D341Med (cell line): ENCODE results near the gene SPSB3.

Experiments used
- DNase-seq: peaks from one replicate; pipeline ENCODE4 v3.0.0; 2012; ENCODE audit warnings: low spot score

Gene SPSB3

GRCh38 chr16:1763521-1764511 is 18.6 kb downstream of the SPSB3 start:
- DNase-seq = peak; percentile 60

- DNase-seq = no peak
Measured at GRCh38 chr16:1762879-1763520, 19.4 kb downstream of the SPSB3 start.

DNA sequence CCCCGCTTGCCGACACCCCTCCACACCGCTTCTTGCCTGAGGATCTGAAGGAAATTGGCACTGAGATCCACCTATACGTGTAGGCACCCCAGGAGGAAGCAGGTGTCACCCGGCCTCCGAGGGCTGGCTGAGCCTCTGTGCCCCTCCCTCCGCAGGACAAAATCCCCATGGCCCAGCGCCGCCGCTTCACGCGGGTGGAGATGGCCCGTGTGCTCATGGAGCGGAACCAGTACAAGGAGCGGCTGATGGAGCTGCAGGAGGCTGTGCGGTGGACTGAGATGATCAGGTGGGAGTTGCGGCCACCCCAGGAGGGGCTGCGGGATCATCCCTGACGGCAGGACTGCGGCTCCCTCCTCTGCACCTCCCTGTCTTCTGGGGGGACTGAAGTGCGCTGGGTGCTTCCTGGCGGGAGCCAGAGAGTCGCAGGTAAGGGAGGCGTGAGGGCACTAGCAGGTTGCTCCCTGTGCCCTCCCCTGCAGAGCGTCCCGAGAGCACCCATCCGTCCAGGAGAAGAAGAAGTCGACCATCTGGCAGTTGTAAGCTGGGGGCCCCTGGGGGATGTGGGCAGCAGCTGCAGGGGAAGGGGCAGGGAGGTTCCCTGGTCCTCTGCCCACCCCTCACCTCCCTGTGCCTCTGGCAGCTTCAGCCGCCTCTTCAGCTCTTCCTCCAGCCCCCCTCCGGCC is 20.0 kb downstream of the SPSB3 start:
- DNase-seq = peak; percentile 67

- DNase-seq = no peak
Measured at GRCh38 chr16:1761751-1762150, 20.6 kb downstream of the SPSB3 start.

- no peak for DNase-seq
Measured at GRCh38 chr16:1760911-1761310, 21.5 kb downstream of the SPSB3 start.

DNA sequence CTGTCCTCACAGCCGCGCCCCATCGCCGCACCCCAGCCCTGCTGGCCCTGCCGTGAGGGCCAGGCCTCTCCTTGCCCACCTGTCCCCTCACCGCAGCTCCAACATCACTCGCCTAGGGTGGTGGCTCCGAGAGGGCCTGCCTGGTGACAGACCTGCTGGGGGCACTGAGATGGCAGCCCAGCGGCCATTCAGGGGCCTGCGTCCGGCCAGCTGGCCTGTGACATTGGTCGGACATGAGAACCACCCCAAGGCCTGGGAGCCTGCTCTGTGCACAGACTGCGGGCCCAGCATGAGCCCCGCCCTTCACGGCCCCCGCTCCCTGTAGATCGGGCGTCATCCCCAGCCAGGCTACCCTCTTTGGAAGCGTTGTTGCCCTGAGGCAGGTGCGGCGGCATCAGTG is 22.9 kb downstream of the SPSB3 start:
- no peak for DNase-seq

GRCh38 chr16:1758923-1759322 is 23.4 kb downstream of the SPSB3 start:
- no peak for DNase-seq

GRCh38 chr16:1757714-1758461 is 24.5 kb downstream of the SPSB3 start:
- DNase-seq = no peak

DNA sequence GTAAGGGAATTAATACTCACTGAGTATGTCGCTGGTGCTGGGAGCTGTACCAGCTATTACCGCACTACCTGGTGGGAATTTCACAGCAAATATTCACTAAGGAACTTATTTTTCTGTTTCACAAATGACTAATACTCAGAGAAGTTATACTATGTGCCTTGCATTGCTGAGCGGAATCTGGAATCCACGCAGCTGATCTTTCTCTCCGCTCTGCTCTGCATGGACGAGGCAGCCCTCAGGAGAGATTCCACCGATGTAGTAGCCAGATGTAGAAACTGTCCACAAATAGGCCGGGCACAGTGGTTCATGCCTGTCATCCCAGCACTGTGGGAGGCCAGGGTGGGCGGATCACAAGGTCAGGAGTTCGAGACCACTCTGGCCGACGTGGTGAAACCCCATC is 28.2 kb downstream of the SPSB3 start:
- DNase-seq = no peak

DNA sequence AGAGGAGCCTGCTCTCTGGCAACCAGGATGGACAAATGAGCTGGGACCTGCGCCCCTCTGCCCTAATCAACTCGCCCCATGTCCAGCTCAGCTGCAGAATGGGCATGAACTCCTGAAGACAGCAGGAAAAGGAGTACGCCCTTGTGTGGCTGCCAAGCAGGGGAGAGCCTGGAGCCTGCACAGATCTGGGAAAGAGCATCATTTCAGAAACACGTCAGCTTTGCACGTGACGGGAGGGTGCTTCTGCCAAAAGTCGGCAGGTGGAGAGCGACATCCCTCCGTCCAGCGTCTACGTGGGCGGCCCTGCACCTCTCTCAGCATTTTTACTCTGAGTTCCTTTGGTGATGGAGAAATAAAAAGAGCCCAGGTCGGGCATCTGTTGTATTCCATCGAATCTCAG is 29.5 kb downstream of the SPSB3 start:
- no peak for DNase-seq

DNA sequence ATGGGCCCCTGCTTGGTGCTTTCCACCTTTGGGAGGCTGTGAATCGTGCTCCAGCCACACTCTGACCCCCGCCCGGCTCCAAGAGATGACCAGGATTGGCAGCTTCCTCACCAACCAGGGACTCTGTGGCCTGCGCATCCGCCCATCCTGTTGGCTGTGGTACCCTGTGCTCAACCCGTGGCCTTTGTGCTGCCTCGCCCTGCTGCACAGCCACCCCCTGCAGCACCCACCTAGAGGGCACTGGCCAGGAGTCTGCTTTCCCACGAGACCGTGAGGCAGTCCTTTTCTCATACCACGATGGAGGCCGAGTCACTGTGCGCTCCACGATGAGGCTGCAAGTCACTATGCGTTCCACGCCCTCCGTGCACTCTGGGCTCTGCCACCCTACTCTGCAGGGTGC is 30.4 kb downstream of the SPSB3 start:
- DNase-seq = no peak

- no peak for DNase-seq
Measured at GRCh38 chr16:1749152-1750117, 32.9 kb downstream of the SPSB3 start.

- no peak for DNase-seq
Measured at GRCh38 chr16:1747934-1748333, 34.4 kb downstream of the SPSB3 start.

- no peak for DNase-seq
Measured at GRCh38 chr16:1746693-1747195, 35.6 kb downstream of the SPSB3 start.

DNA sequence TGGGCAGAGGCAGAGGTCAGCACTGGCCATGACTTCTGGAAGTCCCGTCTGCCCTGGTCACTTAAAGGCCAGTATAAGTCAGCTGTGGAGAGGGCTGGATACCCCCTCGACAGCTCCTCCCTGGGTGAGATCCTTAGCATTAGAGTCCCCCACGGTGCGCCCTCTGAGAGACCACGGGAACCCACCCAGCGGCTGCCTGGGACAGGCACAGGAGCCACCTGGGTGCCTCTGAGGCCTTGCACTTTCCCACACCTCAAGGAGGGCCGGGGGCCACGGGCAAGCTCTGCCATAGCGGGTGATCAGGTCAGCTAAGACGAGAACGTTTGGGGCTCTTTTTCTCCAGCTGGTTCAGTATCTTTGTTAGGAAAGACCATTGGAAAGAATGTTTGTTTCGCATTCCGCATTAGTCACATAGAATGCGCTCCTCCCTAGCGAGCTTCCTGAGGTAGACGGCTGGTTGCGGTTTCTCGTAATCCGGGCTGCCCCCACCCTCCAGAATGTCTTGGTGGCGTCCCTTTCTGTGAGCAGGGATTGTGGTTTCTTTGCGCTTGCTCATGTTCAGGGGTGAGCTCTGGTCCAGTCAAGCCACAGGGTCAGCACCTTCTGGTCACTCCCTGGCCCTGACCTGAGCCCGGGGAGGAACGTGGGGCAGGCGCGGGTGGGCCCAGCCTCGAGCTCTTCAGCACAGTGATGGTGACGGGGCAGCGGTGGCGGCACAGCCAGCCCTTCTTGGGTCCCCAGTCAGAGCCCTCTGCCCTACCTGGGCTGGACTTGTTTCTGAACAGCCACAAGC is 36.3 kb downstream of the SPSB3 start:
- DNase-seq = no peak

DNA sequence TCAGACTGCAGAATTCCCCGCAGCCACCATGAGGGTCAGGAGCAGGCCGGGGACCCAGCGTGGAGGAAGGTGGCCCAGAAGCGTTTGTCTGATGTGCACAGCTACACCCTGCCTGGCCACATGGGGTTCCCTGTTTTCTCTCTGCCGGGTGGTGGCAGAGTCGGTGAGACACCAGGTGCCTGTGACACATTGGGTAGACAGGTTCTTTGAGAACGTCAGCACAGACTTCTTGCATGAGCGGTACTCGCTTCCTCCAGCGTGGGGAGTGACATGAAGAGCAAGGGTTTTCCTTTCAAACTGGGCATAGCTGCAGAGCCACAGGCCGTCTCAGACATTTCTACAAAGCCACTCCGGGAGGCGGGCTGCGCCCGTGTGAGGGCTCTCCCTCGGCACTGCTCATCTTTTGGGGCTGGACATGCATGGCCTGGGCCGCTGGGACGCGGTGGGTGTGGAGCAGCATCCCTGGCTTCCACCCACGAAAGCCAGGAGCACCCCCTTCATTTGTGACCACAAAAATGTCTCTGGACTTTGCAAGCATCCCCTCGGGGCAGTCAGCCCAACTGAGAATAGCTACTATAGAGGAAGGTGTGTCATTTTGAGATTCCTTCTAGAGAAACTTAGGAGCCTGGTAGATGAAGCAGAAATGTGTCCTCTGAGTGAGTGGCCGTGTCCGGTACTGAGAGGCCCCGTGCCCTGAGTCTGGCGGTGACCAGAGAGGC is 37.0 kb downstream of the SPSB3 start:
- DNase-seq = no peak

DNA sequence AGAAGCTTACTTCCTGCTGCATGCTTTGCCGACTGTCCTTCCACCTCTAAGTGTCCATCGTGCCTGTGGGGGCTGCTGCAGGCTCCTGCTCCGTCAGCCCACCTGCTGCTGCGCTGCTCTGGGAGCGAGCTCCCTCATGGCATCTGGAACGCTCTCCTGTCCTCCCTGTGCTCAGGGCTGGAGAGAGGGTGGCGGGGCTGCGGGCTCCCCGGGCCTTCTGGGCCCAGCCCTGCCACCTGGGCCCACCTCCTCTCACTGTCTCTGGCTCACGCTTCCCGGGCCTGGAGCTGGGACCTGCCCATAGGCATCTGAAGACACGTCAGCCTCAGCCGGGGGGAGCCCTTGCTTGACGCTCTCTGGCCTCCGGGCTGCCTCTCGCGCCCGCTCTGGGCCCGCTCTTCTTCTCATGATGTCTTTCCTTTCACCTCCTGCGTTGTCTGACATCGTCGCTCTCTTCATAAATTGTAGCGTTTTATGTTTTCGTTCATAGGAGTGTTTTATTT is 38.0 kb downstream of the SPSB3 start:
- no peak for DNase-seq

DNA sequence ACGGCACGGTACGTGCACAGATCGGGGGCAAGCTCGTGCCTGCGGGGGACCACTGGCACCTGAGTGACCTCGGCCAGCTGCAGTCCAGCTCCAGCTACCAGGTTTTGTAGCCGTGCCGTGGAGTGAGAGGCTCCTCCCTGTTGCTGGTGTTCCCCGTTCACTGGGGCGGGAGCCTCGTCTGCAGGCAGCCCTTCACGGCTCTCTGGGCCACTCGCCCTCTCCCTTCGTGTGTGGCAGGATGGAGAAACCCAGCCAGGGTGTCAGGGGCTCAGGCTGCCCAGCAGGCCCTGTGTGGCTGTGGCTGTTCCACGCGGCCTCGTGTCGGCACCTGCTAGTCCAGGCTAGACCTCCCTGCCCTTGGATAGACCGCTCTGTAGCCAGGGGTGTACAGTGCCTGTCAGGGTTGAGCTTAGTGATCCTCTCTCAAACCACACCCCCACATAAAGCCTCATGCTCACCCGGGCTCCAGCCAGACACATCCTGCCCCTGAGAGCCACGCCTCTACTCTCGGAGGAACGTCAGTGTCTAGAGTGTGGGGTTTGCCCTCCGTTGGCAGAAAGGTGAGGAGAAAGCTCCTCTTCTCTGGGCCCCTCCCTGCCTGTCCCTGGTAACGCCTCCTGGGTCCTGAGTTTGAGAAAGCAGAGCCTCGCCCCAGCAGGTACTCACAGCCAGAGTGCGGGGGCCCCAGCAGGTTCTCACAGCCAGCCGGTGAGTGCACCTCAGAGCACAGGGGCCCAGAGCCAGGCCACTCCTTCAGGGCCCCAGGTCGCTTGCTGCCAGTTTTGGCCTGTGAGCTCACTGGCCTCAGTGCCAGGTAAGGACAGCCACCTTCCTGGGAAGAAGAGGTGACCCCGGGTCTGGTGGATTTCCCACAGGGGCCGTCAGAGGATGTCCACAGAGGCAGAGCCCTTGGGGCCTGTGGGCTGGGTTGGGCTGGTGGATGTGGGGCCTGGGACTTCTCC is 38.7 kb downstream of the SPSB3 start:
- no peak for DNase-seq
